Stimulated activated CD4-positive, alpha-beta T cell treated with anti-CD3 and anti-CD28 coated beads, Interleukin-1b, Interleukin-23, amount 100 ng/mL, for 24 hours (primary cell): ENCODE results near the gene SLC47A1.
"Not testable (repeated sequence)": the region's sequence is repeated elsewhere in the genome, so short reads cannot be mapped to it uniquely, and the experiment has no call there.

Experiments
- DNase-seq, 4 experiments: peaks; one replicate each; pipeline ENCODE4 v3.0.0-alpha.2; 2020; ENCODE audit warnings: low read depth in 4 of 4, low spot score in 1 of 4

The SLC47A1 gene

DNA sequence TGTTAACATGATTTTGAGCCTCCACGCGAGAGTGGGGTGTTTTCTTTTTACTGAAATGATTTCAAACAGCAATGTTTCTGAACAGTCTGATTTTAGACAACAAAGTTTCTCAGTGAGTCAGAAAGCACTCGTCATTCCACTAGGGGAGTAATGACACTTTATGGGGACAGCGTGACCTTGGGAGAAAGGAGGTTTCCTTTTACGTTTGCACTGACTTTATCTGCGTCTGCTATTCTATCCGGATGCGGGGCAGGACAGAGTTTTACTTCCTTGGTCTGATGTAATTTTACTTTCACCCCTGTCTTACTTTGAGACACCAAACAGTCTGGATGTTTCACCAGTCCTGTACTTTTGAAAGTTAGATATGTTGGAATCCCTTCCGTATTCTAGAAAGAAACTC is 20.7 kb downstream of the SLC47A1 start:
- no peak for DNase-seq

DNA sequence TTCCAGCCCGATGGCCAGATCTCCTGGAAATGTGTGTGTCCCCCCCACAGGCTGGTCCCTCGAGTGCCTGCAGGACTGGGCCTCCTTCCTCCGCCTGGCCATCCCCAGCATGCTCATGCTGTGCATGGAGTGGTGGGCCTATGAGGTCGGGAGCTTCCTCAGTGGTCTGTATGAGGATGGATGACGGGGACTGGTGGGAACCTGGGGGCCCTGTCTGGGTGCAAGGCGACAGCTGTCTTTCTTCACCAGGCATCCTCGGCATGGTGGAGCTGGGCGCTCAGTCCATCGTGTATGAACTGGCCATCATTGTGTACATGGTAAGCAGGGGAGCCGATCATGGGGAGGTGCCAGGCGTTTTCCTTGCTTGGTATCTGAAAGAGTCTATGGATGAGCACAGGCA is 22.1 kb downstream of the SLC47A1 start:
- DNase-seq = no peak

DNA sequence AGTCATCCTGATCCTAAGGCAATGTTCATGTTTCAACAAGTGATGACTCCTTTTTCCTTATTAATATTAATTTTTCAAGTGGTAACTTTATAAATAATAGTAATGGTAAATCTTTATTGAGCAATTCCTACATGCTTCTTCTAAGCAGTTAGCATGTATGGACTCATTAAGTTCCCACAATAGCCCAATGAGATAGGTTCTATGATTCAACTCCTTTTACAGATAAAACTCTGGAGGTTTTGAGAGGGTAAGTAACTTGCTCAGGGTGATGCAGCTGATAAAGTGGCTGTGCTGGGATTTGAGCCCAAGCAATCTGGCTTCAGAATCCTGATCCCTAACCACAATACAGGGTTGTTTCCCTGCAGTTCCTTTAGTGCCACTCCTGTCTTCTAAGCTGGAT is 25.3 kb downstream of the SLC47A1 start:
- no peak for DNase-seq

DNA sequence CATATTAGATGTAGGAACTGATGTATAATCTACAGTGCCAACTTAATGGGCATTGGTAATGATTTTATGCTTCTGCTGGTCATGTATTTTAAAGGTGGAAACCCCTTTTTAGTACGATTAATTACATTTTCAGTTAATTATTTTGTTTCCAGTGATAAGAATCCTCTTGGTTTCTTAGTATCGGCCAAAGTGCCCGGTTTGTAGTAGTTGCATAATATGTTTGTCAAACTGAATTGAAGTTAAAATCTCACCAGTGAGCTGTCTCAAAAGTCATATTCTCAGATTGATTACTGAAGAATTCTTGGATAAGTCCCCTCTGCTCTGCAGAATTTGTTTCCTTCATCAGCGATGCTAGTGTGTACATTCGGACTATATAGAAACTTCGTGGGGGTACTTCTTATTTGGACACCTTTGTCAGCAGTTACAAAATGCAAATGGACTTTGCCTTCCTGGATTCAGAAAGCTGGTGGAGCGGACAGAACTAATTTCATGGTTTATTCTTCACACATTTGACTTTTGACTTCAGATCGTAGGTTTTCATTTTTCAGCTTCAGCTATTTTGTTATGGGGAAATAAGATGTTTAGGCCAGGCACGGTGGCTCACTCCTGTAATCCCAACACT is 28.2 kb downstream of the SLC47A1 start:
- no peak for DNase-seq

DNA sequence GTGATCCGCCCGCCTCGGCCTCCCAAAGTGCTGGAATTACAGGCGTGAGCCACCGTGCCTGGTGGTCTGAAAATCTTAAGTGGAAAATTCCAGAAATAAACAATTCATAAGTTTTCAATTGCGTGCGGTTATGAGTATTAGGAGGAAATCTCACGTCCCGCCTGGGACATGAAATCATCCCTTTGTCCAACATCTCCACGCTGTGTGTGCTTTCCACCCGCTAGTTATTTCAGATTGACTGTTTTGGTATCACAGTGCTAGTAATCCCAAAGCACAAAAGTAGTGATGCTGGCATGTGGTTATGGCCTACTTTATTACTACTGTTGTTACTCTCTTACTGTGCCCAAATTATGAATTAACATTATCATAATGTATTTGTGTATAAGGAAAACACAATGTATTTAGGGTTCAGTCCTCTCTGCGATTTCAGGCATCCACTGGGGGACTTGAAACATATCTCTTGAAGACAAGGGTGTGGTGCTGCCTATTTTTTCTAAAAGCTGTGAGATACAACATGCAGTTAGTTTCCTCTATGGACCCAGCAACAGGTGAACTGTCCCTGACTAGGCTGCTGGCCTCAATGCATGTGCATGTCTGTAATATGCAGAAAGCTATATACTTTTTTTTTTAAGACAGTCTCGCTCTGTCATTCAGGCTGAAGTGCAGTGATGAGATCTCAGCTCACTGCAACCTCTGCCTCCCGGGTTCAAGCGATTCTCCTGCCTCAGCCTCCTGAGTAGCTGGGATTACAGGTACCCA is 32.3 kb downstream of the SLC47A1 start:
- no peak for DNase-seq

DNA sequence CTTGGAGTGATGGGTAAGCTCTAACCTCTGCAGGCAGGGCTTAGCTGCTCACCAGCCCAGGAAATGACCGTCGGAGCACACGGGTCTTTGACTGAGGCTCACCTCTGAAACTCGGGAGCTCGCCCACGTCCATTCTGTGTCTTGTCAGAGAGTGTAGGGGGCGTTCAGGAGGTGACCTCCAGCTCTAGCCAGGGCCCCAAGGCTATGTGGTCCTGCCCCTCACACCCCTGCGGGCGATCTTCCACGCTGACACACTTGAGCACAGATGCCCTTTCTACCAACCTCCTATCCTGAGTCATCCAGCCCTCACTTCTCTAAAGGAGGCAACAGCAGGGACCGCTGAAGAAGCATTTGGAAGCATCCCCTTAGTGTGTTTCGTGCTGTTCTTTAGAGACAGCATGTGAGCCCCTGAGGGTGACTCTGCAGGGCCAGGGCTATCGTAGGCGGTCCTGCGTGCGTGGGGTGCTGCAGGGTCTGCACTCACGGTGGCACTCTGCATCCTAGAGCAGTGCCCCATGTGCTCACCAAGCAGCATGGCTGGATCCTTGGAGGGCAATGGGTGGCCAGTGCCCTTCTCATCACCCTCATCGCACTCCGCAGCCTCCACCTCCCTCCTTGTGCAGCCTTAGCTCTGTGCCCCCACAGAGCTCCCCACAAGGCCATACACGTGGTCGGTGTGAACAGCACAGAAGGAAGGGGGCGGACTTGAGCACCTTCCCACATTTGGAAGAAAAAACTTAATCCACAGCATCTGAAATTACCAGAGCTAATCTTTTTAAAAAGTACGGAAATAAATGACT is 33.8 kb downstream of the SLC47A1 start:
- DNase-seq = no peak

DNA sequence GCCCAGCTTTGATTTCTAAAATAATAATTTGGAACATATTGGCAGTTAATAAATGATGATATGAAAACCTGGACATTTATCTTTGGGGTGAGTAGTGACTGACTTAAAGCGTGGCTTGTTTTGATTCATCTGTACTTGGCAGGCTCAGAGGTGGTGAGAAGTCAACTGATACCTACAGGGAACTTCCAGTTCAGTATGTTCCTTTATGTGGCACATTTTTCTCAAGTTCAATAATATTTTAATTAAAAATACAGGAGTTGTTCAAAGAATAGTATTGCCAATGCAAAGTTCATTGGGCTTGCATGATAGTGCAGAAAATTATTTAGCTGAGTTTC is 34.3 kb downstream of the SLC47A1 start:
- no peak for DNase-seq

DNA sequence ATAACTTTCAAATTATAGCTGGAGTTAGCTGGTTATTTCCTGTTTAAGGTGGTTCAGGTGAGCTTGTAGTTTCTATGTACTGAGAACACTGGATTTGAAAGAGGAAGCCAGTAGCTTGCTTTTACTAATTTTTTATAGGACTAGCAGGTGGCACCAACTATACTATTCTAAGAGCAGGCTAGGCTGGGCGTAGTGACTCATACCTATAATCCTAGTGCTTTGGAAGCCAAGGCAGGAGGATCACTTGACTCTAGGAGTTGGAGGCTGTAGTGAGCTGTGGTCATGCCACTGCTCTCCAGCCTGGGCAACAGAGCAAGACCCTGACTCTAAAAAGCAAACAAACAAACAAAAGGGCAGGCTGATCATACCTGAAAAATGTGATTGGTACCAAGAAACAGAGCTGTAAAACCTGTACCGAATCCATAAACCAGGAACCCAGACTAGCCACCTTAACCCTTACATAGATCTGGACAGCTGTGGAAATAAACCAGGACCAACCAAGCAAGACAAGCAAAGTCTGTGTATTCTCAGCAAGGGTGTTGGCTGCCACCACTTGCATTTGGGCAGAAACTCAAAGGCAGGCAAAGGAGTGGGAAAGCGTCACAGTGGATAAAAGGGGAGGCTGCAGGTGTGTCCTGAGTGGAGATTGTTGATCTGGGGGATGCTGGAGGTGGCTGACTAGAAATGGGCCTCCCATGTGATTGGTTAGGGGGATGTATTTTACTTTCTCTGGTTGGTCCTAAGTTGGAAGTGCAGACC is 36.3 kb downstream of the SLC47A1 start:
- DNase-seq = no peak

DNA sequence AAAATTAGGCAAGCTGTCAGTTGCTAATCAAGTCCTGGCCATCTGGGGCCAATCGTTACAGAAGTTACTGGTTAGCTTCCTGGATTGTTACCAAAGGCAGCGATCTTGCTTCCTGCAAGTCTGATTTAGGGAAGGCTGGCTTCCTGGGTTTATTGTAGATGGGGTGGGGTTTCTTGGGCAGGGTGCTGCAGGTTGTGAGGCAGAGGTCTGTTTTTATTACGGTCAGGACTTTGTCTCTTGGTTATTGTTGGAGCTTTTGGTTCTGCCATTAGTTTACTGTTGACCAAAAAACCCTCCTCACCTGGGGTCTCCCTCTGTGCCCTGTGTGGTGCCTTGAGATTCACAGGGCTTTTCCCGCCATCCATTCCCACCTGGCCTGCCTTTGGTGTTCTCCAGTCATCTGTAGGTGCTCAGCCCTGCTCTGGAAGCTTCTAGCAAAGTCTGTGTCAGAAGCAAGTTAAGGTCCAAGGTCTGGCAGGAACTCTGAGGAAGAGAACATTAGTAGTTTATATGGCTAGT is 36.9 kb downstream of the SLC47A1 start:
- no peak for DNase-seq

DNA sequence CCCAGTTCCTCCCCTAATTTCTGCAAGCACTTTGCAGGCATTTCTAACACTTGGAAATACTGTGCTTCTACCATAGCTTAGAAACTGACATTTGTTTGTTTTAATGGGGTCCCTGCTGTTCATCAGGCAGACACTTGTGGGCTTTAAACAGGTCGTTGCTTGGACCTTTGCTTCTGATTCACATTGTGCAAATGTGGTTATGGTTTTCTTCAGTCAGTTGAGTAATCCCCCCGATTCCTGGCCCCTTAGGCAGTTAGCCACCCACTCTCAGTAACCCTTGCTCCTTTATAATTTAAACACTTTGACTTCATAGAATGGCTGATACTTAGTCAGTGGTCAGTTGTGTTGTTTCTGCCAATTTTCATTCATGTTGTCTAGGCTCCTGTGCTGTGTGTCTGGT is 39.4 kb downstream of the SLC47A1 start:
- DNase-seq = no peak

DNA sequence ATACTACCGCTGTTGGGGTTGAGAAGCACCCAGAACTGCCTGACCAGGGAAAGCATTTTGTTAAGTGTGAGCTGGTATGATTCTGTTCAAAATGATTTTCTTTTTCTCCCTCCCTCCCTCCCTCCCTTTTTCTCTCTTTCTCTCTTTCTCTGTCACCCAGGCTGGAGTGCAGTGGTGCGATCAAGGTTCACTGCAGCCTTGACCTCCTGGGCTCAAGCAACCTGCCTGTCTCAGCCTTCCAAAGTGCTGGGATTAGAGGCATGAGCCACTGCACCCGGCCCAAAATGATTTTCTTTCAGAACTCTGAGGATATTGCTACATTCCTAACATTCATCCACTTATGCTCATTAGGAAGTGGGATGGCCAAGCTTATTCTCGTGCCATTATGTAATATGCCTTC is 41.3 kb downstream of the SLC47A1 start:
- DNase-seq = no peak

DNA sequence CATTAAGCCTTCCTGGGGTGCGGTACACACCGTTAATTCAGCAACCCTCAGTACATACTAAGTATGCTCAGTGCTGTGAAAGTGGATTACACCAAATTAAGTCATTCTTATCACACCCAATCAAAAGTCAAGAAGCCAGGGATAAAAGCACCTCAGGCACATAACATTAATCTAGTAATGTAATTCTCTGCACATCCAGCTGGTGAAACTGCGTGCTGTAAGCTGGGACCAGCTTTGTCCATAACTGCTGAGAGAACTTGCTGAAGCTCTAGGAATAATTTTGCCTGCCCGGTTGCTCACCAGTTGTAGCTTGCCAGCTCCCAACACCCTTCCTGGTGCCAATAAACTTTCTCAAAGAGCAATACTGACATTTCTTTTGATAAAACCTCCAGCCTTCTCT is 44.9 kb downstream of the SLC47A1 start:
- DNase-seq = no peak

DNA sequence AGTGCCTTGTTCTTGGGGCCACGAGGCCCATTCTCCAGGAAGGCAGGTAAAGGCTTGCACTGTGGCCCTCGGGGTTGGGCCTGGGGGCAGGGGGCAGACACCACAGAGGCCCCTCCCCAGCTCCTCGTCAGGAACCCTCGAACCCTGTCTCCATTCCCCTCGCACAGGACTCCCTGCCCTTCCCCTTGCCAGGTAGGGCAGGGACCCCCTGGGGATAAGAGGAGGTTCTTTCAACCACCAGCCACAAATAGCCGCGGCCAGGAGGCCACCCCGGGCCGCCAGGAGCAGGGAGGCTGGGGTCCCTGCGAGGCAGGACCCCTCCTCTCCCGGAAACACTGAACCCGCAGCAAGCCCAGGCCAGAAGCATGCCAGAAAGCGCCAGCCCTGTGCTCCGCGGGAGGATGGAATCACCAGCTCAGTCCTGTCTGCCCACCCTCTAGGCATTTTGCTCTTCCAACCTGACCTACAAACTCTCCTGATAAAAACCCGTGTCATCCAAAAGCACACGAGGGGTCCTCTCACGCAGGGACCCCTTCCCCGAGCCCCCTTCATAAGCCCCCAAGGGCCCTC is 45.6 kb downstream of the SLC47A1 start:
- no peak for DNase-seq

DNA sequence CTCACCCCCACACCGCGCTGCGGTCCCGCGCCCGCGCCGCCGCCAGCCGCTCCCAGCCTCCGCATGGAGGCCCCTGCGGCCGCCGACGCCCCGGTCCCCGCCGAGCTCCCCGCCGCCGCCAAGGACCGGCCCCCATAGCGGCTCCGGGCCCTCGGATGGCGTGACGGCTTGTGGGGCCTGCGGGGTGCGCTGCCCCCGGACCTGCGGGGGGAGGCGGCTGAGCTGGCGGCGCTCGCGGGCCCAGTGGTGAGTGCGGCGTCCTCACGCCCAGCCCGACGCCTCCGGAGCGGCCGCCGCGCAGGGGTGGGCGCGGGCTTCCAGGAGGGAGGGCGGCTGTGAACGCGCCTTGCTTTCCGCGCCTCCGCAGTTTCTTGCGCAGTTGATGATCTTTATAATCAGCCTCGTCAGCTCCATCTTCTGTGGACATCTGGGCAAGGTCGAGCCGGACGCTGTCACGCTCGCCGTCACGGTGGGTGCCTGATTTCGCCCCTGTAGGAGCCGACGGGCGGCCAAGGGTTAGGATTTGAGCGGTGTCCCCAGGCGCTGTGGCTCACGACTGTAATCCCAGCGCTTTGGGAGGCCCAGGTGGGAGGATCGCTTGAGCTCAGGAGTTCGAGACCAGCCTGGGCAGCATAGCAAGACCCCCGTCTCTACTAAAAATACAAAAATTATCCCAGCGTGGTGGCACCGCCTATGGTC is 46.4 kb downstream of the SLC47A1 start:
- DNase-seq = no peak

DNA sequence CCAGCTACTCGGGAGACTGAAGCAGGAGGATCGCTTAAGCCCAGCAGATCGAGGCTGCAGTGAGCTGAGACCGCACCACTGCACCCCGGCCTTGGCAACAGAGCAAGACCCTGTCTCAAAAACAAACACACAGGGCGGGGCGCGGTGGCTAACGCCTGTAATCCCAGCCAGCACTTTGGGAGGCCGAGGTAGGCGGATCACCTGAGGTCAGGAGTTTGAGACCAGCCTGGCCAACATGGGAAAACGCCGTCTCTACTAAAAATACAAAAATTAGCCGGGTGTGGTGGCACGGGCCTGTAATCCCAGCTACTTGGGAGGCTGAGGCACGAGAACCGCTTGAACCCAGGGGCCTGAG is 46.9 kb downstream of the SLC47A1 start:
- DNase-seq = not testable (repeated sequence)

DNA sequence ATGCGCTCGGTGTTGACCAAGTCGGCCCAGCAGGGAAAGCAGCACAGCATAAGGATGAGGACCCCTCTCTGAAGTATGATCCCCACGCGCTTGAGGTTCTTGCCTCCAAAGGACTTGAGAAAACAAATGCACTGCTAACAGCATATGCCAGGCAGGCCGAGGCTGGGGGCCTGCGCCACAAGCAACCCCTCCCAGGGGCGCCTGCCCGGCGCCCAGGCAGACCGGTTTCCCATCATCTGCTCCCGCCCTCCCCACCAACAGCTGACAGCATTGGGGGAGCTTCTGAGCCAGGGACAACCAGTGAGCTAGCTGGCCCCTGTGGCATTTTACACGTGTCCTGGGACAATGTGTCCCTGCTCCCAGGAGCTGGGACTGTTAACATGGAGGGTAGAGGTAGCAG is 48.5 kb downstream of the SLC47A1 start:
- not testable (repeated sequence) for DNase-seq

DNA sequence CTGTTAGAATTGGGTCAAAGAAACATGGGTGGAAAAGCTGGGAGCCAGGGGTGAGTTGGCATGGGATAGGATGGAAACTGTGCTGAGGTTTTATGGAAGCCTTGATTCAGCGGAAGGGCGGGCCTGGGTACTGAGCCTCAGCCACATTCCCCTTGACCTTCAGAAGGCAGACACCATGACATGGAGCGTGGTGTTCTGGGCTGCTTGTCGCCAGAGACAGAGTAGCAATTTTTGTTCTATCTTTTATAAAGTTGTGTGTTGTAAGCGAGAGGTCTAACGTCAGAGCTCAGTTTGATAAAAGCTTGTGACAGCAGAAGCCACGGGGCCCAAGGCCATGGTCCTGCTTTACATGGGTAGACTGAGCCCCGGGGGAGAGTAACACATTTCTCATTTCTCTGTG is 50.2 kb downstream of the SLC47A1 start:
- DNase-seq = no peak

DNA sequence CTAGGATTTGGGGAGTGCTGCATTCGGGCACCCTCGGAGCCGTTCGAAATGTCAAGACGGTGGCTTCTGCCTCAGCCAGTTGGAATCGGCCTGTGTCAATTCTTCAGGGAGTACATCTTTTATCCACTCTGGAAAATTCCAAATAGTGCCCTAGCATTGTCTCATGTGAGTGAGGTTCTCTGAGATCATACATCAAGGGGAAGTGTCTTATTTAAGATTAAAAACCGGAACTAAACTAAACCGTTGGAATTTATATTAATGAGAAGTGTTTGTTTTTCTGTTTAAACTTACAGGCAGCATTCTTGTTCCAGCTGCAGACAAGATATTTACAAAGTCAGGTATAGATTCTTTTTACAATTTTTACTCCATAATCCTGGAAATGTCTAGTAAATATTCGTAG is 56.8 kb downstream of the SLC47A1 start:
- DNase-seq = no peak

DNA sequence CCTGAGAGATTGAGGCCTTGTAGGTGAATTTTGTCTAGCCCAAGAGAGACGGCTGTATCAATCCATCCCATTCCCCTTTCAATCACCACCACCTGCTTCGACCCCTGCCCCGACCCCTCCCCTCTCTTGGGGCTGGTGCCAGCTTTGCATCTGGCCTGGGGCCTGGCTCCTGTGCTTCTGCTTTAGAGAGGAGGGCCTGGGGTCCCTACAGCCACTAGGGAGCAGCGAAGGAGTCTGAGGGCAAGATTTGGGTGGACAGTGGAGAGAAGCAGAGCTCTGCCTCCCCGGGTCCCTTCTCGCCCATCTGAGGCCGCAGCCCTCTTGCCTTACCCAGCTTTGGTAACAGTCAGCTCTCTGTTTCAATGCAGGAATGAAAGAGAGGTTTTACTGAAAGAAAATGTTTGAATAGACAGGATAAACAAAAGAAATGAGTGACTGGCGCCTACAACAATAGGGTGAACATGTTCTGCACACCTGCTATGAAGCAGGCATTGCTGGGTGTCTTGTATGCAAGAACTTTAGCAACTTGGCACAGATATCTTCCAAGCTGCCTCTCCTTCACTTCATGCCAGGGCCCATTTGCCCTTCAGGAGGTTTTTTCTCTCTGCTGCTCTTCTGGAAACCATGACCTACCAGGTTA is 57.4 kb downstream of the SLC47A1 start:
- DNase-seq = no peak

DNA sequence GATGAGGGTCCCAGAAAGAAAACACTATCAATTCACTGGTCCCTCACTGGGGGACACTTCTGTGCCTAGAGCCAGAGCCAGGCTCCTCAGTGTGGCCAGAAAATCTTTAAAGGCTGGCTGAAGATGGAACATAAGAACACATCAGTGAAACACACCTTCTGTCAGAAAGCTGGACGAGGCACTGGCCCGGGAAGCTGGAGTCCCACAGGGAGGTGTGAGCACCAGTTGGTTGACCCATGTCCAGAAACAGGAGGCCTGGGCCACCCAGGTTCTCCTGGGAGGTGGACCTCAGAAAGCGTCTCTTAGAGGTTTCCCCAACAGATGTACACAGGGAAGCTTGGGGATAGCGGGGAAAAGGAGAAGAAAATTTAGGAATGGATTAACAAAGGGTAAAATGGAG is 58.7 kb downstream of the SLC47A1 start:
- no peak for DNase-seq
